Testis (tissue), 3 donors: Measurements from ENCODE around the gene OPN1MW2. TPM values are rescaled to one million over a fixed set of nuclear protein-coding genes. Genes with fewer than 3 reads are reported as not detected.

Experiments used
- polyA plus RNA-seq: library from polyadenylated mRNA; stranded (reverse); fragments of 350-450 nt; fragmentation: Illumina TruSeq; extraction: RNeasy Lipid Tissue Mini Kit (QIAGEN cat#74804); gene quantifications from one replicate; pipeline ENCODE4 v1.2.3, GENCODE V29; 2014; ENCODE audit warnings: low read depth, low replicate concordance; ENCODE audit not compliant: insufficient read depth
- total RNA-seq, 2 donors: library from RNA; depleted of rRNA; stranded (reverse); fragments of >200 nt; gene quantifications; one replicate each; pipeline ENCODE4 v1.2.3, GENCODE V29; 2016

OPN1MW2 gene
- total and polyA plus RNA-seq, 3 donors from 2014 or later = not detected

Other genes starting within 250 kb of the OPN1MW2 start
- gene HCFC1, start 247.9 kb upstream of the OPN1MW2 start, total RNA-seq = 100 to 1,000 TPM; 102 to 115 TPM
- gene HCFC1, start 247.9 kb upstream of the OPN1MW2 start, polyA plus RNA-seq = 32.3 TPM
- 10 to 100 TPM; 13.1 to 15.7 TPM for gene TMEM187, start 247.0 kb upstream of the OPN1MW2 start, total RNA-seq
- gene TMEM187, start 247.0 kb upstream of the OPN1MW2 start, polyA plus RNA-seq = 6.1 TPM
- gene IRAK1, start 199.9 kb upstream of the OPN1MW2 start, total RNA-seq = 10 to 100 TPM; 77.6 to 90.8 TPM
- gene IRAK1, start 199.9 kb upstream of the OPN1MW2 start, polyA plus RNA-seq = 48.6 TPM
- 10 to 100 TPM; 85.4 to 86.4 TPM for gene MECP2, start 122.0 kb upstream of the OPN1MW2 start, total RNA-seq
- 25.0 TPM for gene MECP2, start 122.0 kb upstream of the OPN1MW2 start, polyA plus RNA-seq
- gene OPN1LW, start 75.5 kb upstream of the OPN1MW2 start, total RNA-seq = under 1 TPM in 1 of 2 donors, not detected in 1; 0.31 TPM
- gene OPN1LW, start 75.5 kb upstream of the OPN1MW2 start, polyA plus RNA-seq = not detected
- not detected for gene OPN1MW, start 37.2 kb upstream of the OPN1MW2 start, total RNA-seq
- gene OPN1MW, start 37.2 kb upstream of the OPN1MW2 start, polyA plus RNA-seq = not detected
- gene OPN1MW3, start 37.8 kb downstream of the OPN1MW2 start, total RNA-seq = not detected
- not detected for gene OPN1MW3, start 37.8 kb downstream of the OPN1MW2 start, polyA plus RNA-seq
- 1 to 10 TPM; 4.2 to 6.4 TPM for gene TEX28, start 75.4 kb downstream of the OPN1MW2 start, total RNA-seq
- gene TEX28, start 75.4 kb downstream of the OPN1MW2 start, polyA plus RNA-seq = 9.0 TPM
- 100 to 1,000 TPM; 224 to 268 TPM for gene TKTL1, start 76.0 kb downstream of the OPN1MW2 start, total RNA-seq
- gene TKTL1, start 76.0 kb downstream of the OPN1MW2 start, polyA plus RNA-seq = 233 TPM
- 100 to 1,000 TPM; 400 to 532 TPM for gene FLNA, start 154.9 kb downstream of the OPN1MW2 start, total RNA-seq
- gene FLNA, start 154.9 kb downstream of the OPN1MW2 start, polyA plus RNA-seq = 474 TPM
- 10 to 100 TPM; 65.6 to 69.6 TPM for gene EMD, start 159.5 kb downstream of the OPN1MW2 start, total RNA-seq
- gene EMD, start 159.5 kb downstream of the OPN1MW2 start, polyA plus RNA-seq = 74.2 TPM
- 1,000 to 10,000 TPM in 1 of 2 donors, 100 to 1,000 TPM in 1; 925 to 1,913 TPM for gene RPL10, start 178.6 kb downstream of the OPN1MW2 start, total RNA-seq
- 1,423 TPM for gene RPL10, start 178.6 kb downstream of the OPN1MW2 start, polyA plus RNA-seq
- 10 to 100 TPM; 36.5 to 42.2 TPM for gene DNASE1L1, start 189.5 kb downstream of the OPN1MW2 start, total RNA-seq
- gene DNASE1L1, start 189.5 kb downstream of the OPN1MW2 start, polyA plus RNA-seq = 18.5 TPM
- 10 to 100 TPM; 32.1 to 48.7 TPM for gene TAFAZZIN, start 191.8 kb downstream of the OPN1MW2 start, total RNA-seq
- 11.8 TPM for gene TAFAZZIN, start 191.8 kb downstream of the OPN1MW2 start, polyA plus RNA-seq
- 100 to 1,000 TPM in 1 of 2 donors, 10 to 100 TPM in 1; 95.1 to 158 TPM for gene ATP6AP1, start 208.9 kb downstream of the OPN1MW2 start, total RNA-seq
- 119 TPM for gene ATP6AP1, start 208.9 kb downstream of the OPN1MW2 start, polyA plus RNA-seq
- gene GDI1, start 217.4 kb downstream of the OPN1MW2 start, total RNA-seq = 100 to 1,000 TPM; 158 to 162 TPM
- gene GDI1, start 217.4 kb downstream of the OPN1MW2 start, polyA plus RNA-seq = 118 TPM
- gene FAM50A, start 224.4 kb downstream of the OPN1MW2 start, total RNA-seq = 10 to 100 TPM; 38.4 to 38.5 TPM
- 29.6 TPM for gene FAM50A, start 224.4 kb downstream of the OPN1MW2 start, polyA plus RNA-seq
- gene PLXNA3, start 238.5 kb downstream of the OPN1MW2 start, total RNA-seq = 10 to 100 TPM; 37.3 to 63.5 TPM
- 24.7 TPM for gene PLXNA3, start 238.5 kb downstream of the OPN1MW2 start, polyA plus RNA-seq